K562 (cell line): Measurements from ENCODE around the gene VAMP8. TPM values are rescaled to one million over a fixed set of nuclear protein-coding genes. Genes with fewer than 3 reads are reported as not detected.

Experiments
- ATF1 ChIP-seq, 2 experiments: fragments of 450-650 bp in 1 of 2; IDR thresholded peaks; 2 replicates each; pipeline ENCODE4 v1.6.1; 2016; ENCODE audit warnings: missing compliant biosample characterization in 1 of 2, missing genetic modification characterization in 1 of 2
- CHCHD3 ChIP-seq: fragments of 250-450 bp; sonication (Bioruptor Pico); IDR thresholded peaks from 2 replicates; pipeline ENCODE4 v2.1.2; 2022; ENCODE audit warnings: mild to moderate bottlenecking
- FIP1L1 ChIP-seq: fragments of 200-400 bp; formaldehyde crosslinking; IDR thresholded peaks from 2 replicates; pipeline ENCODE4 v1.6.1; 2018; ENCODE audit warnings: mild to moderate bottlenecking, low read depth, low read length; ENCODE audit not compliant: poor library complexity, severe bottlenecking
- KAT2B ChIP-seq: IDR thresholded peaks from one replicate; pipeline ENCODE4 v1.6.1; 2012; ENCODE audit warnings: low read depth, mild to moderate bottlenecking, control low read depth, inconsistent platforms, low read length, moderate library complexity
- PHF20 ChIP-seq: fragments of 450-650 bp; IDR thresholded peaks from 2 replicates; pipeline ENCODE4 v1.6.1; 2018; ENCODE audit not compliant: partially characterized antibody
- POLR3G ChIP-seq: IDR thresholded peaks from 2 replicates; pipeline ENCODE4 v1.6.1; 2011; ENCODE audit not compliant: insufficient read length, insufficient replicate concordance; ENCODE audit errors: extremely low read depth
- RBM22 ChIP-seq: fragments of 200-400 bp; formaldehyde crosslinking; IDR thresholded peaks from 2 replicates; pipeline ENCODE4 v1.6.1; 2018; ENCODE audit warnings: low read length, low read depth; ENCODE audit not compliant: poor library complexity, severe bottlenecking
- RFX1 ChIP-seq: fragments of 450-650 bp; IDR thresholded peaks from 2 replicates; pipeline ENCODE4 v1.6.1; 2016; ENCODE audit warnings: mild to moderate bottlenecking, moderate library complexity
- SMC3 ChIP-seq: conservative IDR thresholded peaks from 2 replicates; pipeline ENCODE4 v1.6.1; 2011; ENCODE audit warnings: low read depth, low read length, improper control_type of control experiment; ENCODE audit not compliant: insufficient read depth
- ZNF12 ChIP-seq: sonication (generic); formaldehyde crosslinking; IDR thresholded peaks from 2 replicates; pipeline ENCODE4 v1.4.0; 2020; ENCODE audit warnings: mild to moderate bottlenecking, missing genetic modification reagents
- polyA plus RNA-seq, 8 experiments: library from polyadenylated mRNA; depleted of rRNA in 4 of 8; stranded (reverse) in 5 of 8; unstranded in 3 of 8; fragments of >200 nt; fragmentation: Nextera tagmentation in 2 of 8; fragmentation: Illumina TruSeq in 1 of 8; extraction: Ambion mirVana in 2 of 8; extraction: Trizol in 1 of 8; gene quantifications; 2 replicates each; pipeline versions ENCODE4 v1.2.1 to v1.2.3, GENCODE V29; 2011 to 2014; ENCODE audit warnings: inconsistent platforms in 1 of 8, missing spikeins in 1 of 8
- total RNA-seq, 7 experiments: library from RNA; depleted of rRNA in 6 of 7; stranded (reverse); fragments of >200 nt in 6 of 7; fragmentation: Illumina TruSeq in 2 of 7; extraction: Trizol in 2 of 7; gene quantifications; 2 replicates each; pipeline versions ENCODE4 v1.2.1 to v1.2.3, GENCODE V29; 2011 to 2021; ENCODE audit warnings: low replicate concordance in 1 of 7
- TF ChIP-seq, protein P1 (sequence below): fragments of 450-650 bp; IDR thresholded peaks from 2 replicates; pipeline ENCODE4 v1.6.1; 2017; ENCODE audit warnings: antibody characterized with exemption
- TF ChIP-seq, protein P2 (sequence below): fragments of 250-450 bp; sonication (Bioruptor Pico); IDR thresholded peaks from 2 replicates; pipeline ENCODE4 v1.8.0; 2021; ENCODE audit warnings: moderate library complexity, mild to moderate bottlenecking, inconsistent platforms
- TF ChIP-seq, protein P3 (sequence below): sonication (generic); formaldehyde crosslinking; IDR thresholded peaks from 2 replicates; pipeline ENCODE4 v1.8.0; 2022; ENCODE audit warnings: mild to moderate bottlenecking, missing genetic modification reagents
- TF ChIP-seq, protein P4 (sequence below): fragments of 250-450 bp; sonication (Bioruptor Pico); IDR thresholded peaks from 2 replicates; pipeline ENCODE4 v1.5.0; 2020; ENCODE audit warnings: mild to moderate bottlenecking, borderline replicate concordance
- TF ChIP-seq, protein P5 (sequence below): fragments of 250-450 bp; sonication (Bioruptor Pico); IDR thresholded peaks from 2 replicates; pipeline ENCODE4 v1.5.0; 2021; ENCODE audit warnings: mild to moderate bottlenecking, moderate library complexity

VAMP8 gene
- total and polyA plus RNA-seq, 9 of the 15 experiments (the other 6 are each of a cell fraction or from before 2014, with no cell fraction given) = 107 to 571 (median 248) TPM

DNA sequence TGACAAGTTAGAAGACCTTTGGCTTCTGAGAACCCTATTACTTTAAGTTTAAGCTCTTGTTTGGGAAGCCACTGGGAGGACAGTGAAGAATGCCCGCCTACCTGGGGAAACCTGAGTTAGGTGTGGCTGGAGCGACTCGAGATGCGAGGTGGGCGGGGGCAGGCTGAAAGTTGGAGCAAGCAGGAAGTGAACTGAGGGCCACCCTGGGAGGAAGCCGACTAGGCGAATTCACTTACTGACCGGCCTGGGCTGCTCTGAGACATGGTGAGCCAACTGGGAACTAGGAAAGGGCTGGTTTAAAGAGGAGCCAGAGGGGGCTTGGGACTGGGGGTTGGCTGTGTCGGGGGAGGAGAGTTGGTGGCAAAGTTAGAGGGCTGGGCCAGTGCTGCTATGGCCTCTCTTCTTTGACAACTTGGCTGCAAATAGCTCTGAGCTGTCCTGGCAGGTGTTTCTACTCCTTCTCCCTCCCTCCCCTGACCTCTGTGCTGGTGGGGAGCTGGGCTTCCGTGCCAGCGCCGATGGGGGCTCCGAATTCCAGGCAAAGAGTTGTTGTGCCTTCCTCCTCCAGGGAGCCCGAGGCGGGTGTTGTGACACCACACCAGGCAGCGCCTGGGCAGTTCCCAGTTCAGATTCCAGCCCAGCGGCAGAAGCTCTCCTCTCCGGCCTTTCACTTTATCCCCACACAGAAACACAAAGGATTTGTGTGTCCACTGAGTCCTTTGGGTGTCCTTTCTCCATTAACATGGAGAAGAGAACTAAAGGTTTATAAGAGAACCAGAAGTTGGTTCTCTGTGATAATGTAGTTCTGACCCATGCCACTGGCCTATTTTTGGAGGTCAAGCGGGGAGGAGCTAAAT is at the start of gene VAMP8 (continued):
- TF ChIP-seq, protein P1, sequence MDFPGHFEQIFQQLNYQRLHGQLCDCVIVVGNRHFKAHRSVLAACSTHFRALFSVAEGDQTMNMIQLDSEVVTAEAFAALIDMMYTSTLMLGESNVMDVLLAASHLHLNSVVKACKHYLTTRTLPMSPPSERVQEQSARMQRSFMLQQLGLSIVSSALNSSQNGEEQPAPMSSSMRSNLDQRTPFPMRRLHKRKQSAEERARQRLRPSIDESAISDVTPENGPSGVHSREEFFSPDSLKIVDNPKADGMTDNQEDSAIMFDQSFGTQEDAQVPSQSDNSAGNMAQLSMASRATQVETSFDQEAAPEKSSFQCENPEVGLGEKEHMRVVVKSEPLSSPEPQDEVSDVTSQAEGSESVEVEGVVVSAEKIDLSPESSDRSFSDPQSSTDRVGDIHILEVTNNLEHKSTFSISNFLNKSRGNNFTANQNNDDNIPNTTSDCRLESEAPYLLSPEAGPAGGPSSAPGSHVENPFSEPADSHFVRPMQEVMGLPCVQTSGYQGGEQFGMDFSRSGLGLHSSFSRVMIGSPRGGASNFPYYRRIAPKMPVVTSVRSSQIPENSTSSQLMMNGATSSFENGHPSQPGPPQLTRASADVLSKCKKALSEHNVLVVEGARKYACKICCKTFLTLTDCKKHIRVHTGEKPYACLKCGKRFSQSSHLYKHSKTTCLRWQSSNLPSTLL = no peak
- TF ChIP-seq RFX1 = no peak
- TF ChIP-seq FIP1L1 = no peak
- TF ChIP-seq SMC3 = no peak
- TF ChIP-seq, protein P2, sequence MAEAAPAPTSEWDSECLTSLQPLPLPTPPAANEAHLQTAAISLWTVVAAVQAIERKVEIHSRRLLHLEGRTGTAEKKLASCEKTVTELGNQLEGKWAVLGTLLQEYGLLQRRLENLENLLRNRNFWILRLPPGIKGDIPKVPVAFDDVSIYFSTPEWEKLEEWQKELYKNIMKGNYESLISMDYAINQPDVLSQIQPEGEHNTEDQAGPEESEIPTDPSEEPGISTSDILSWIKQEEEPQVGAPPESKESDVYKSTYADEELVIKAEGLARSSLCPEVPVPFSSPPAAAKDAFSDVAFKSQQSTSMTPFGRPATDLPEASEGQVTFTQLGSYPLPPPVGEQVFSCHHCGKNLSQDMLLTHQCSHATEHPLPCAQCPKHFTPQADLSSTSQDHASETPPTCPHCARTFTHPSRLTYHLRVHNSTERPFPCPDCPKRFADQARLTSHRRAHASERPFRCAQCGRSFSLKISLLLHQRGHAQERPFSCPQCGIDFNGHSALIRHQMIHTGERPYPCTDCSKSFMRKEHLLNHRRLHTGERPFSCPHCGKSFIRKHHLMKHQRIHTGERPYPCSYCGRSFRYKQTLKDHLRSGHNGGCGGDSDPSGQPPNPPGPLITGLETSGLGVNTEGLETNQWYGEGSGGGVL (CRISPR knock-in tag) = no peak
- TF ChIP-seq POLR3G = no peak
- no peak for TF ChIP-seq ZNF12
- no peak for TF ChIP-seq ATF1 (CRISPR knock-in tag; IDR thresholded peaks at IDR 0.05)
- TF ChIP-seq ATF1 (tag; IDR thresholded peaks at IDR 0.05) = no peak
- TF ChIP-seq CHCHD3 (CRISPR knock-in tag) = no peak
- TF ChIP-seq RBM22 = no peak
- TF ChIP-seq, protein P3, sequence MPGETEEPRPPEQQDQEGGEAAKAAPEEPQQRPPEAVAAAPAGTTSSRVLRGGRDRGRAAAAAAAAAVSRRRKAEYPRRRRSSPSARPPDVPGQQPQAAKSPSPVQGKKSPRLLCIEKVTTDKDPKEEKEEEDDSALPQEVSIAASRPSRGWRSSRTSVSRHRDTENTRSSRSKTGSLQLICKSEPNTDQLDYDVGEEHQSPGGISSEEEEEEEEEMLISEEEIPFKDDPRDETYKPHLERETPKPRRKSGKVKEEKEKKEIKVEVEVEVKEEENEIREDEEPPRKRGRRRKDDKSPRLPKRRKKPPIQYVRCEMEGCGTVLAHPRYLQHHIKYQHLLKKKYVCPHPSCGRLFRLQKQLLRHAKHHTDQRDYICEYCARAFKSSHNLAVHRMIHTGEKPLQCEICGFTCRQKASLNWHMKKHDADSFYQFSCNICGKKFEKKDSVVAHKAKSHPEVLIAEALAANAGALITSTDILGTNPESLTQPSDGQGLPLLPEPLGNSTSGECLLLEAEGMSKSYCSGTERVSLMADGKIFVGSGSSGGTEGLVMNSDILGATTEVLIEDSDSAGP = no peak
- TF ChIP-seq, protein P4, sequence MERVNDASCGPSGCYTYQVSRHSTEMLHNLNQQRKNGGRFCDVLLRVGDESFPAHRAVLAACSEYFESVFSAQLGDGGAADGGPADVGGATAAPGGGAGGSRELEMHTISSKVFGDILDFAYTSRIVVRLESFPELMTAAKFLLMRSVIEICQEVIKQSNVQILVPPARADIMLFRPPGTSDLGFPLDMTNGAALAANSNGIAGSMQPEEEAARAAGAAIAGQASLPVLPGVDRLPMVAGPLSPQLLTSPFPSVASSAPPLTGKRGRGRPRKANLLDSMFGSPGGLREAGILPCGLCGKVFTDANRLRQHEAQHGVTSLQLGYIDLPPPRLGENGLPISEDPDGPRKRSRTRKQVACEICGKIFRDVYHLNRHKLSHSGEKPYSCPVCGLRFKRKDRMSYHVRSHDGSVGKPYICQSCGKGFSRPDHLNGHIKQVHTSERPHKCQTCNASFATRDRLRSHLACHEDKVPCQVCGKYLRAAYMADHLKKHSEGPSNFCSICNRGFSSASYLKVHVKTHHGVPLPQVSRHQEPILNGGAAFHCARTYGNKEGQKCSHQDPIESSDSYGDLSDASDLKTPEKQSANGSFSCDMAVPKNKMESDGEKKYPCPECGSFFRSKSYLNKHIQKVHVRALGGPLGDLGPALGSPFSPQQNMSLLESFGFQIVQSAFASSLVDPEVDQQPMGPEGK (CRISPR knock-in tag) = no peak
- TF ChIP-seq PHF20 = no peak
- TF ChIP-seq, protein P5, sequence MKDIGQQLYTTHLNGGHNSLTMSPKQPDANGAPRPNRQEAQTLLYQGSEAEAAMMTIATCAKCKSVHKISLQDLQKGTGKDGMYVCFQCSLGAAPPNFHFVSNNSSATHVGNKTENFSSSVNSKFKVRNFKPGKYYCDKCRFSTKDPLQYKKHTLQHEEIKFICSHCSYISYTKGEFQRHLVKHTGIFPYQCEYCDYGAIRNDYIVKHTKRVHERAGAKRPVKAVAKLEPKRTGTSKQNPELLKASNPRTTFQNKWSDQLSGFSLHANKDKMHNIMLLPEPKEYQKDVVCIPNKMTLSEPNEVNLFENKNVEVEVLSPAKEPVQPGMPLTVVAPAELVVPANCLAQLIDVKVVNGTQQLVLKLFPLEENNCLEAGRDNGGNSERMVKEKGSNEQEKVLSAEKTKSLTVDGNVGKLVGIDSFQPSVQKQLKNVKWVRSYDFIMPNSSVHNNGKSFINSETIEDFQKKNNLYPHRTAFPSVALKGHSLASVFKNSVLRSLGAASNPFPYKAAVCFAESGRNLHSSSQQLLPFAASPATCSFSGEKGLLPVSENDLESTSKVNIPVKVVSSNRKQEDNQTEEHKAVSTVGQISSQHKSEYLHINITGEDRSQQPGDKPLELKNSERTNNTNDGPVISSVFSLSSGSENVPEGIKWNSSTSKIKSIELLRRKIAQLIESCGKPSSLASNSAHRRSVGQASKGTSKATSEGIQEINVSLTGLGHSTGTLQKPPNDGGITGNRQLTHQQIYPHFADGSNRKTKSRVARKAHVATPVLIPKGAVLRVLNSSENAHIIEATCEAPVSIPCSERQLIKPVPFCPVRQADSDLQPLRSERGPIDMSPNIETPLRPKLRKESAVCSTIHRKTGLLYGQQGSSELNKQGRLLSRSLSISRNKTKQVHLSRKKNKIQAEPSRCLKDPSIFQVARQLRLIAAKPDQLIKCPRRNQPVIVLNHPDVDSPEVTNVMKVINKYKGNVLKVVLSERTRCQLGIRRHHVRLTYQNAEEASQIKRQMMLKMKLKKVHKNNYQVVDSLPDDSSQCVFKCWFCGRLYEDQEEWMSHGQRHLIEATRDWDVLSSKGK (CRISPR knock-in tag) = no peak
- no peak for TF ChIP-seq KAT2B
